GM21423 (cell line): ENCODE results near the gene HTRA2.
A peak's percentile ranks its signal among the peaks of the same experiment; 100 is the strongest.

Source experiments
- ATAC-seq: cut with Tn5 transposase; IDR thresholded peaks from one replicate; pipeline ENCODE4 v1.9.1; 2021; ENCODE audit warnings: mild to moderate bottlenecking, moderate library complexity; ENCODE audit not compliant: unreplicated experiment

HTRA2 gene

DNA sequence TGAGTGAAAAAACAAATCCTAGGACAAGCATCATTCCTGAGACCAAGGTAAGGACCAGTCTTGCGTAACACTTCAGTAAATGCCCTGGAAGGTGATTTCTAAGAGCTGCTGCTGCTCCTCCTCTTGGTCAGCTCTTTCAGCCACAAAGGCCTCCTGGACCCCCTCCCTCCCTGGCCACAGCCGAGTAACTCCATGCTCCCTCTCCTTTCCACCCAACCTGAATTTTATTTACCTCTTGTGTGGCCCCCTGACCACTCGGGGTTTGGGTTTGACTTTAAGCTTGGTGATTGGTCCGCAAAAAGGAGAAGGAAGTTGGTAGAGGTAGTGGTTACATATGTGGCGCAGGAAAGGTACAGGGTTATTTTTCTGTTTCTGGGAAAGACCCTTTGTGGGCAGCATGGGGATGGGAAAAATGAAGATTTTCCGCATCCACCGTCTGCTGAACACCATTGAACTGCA is 9.2 kb downstream of the HTRA2 start:
- no peak for ATAC-seq

- no peak for ATAC-seq
These were observed 10.6 kb downstream of the HTRA2 start for GRCh38 chr2:74540291-74540690.

- no peak for ATAC-seq
These were observed 13.2 kb downstream of the HTRA2 start for GRCh38 chr2:74542978-74543377.

GRCh38 chr2:74544634-74545033 is 14.9 kb downstream of the HTRA2 start:
- ATAC-seq = no peak

DNA sequence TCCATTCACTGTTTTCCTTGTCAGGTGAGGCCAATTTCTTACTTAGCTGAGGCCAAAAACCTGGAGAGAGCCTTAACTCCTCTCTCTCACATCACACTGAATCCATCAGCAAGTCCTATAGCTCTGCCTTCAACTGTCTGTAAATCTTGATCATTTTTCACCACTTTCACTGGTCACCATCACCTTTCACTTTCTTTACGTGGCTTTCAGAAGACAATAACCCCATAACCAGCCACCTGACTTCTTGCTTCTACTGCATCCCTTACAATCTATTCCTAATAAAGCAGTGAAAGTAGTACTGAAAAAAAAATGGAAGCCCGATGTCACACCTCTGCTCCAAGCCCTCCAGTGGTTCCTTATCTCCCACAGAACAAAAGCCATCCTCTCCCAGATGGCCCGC is 16.3 kb downstream of the HTRA2 start:
- no peak for ATAC-seq

- no peak for ATAC-seq
These were observed 18.7 kb downstream of the HTRA2 start for GRCh38 chr2:74548285-74548899.

GRCh38 chr2:74548900-74549826 is 19.4 kb downstream of the HTRA2 start:
- ATAC-seq = no peak

DNA sequence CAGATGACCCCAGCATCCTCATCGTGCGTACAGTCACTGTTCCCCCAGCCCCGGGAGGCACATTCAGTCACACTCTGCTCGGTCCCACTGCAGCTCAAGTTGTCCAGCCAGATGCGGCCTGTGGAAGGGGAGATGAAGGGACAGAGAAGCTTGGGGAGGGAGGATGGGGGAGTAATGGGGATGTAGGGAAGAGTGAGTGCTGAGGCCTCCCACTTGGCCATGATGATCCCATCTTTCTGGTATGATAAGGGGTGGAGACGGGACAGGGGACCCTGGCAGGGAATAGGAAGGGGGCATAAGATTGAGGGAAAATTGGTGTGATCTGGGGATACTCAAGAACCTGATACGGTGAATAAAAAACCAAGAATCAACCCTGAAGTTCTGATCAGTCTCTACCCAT is 20.5 kb downstream of the HTRA2 start:
- no peak for ATAC-seq

- ATAC-seq = no peak
These were observed 21.8 kb downstream of the HTRA2 start for GRCh38 chr2:74551530-74551929.

GRCh38 chr2:74551942-74552913 is 22.5 kb downstream of the HTRA2 start:
- ATAC-seq = no peak

DNA sequence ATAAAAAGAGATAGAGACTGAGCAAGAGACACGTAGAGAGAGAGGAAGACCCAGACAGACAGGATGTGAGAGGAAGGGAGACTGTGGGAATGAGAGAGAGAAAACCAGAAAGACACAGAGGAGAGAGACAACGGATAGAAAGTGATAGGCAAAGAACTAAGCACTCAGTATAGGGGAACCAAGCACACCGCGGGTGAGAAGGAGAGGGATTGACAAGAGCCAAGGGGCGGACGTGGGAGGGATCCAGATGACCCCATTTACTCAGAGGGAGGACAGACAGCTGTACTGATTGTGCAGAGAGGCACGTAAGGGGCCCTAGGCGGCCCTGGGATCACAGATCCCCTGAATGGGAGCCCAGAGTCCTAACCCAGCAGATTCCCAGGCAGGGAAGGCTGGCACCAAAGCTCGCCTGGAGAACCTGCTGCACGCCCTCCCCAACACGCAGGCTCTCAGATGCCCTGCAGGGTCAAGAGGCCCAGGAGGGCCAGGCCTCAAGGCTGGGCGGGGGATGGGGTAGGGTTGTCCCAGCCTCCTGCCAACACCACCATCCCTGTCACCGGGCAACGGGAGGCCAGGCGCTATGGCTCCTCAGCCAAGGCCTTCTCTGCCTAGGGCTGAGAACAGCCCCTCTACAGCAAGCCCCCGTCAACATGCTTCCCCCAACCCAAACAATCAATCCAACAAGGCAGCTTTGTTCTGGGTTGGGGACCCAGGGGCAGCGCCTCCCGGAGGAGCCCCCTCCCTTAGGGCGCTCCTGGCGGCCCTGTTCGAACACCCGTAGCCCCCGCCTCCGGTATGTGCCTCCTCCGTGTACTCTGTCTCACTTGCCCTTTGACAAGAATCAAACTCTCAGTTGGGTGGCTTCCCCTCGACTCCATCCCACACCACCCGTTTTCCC is 23.4 kb downstream of the HTRA2 start:
- no peak for ATAC-seq

GRCh38 chr2:74553892-74554819 is 24.4 kb downstream of the HTRA2 start, which contains the start of the genes DOK1 and LOXL3:
DOK1 (plus strand) TSS chr2:74554720; CDS start chr2:74554755, 35 bp downstream.
LOXL3 (minus strand) TSS chr2:74553942; CDS start chr2:74552634, 1,308 bp downstream.
- ATAC-seq = peak; percentile 52

- ATAC-seq = peak; percentile 38
These were observed 25.2 kb downstream of the HTRA2 start for GRCh38 chr2:74554820-74555531.

DNA sequence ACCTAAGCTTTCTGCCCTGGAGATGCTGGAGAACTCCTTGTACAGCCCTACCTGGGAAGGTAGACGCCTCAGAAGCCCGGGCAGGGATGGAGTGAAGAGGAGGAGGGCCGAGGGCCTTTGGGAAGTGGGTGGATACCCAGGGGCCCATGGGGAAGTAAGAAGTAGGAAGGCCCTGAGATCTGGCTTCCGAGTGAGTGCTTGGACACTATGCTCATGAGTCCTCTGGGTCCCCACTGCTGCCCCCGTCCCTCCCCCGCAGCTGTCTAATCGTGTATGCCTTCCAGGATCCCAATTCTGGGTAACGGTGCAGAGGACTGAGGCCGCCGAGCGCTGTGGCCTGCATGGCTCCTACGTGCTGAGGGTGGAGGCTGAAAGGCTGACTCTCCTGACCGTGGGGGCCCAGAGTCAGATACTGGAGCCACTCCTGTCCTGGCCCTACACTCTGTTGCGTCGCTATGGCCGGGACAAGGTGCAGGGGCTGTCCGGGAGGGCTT is 25.9 kb downstream of the HTRA2 start:
- no peak for ATAC-seq

DNA sequence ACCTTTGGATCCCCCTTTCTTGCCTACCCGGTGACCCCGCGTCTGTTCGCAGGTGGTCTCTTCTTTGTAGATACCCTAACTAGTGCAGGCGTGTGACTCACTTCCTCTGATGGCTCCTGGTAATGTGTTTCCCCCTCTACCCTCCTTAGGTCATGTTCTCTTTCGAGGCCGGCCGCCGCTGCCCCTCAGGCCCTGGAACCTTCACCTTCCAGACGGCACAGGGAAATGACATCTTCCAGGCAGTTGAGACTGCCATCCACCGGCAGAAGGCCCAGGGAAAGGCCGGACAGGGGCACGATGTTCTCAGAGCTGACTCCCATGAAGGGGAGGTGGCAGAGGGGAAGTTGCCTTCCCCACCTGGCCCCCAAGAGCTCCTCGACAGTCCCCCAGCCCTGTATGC is 26.4 kb downstream of the HTRA2 start:
- ATAC-seq = no peak

GRCh38 chr2:74556831-74557370 is 27.2 kb downstream of the HTRA2 start:
- no peak for ATAC-seq
